Lower leg skin (tissue), 4 donors: ENCODE measurements around the gene SCMH1. TPM values are rescaled to one million over a fixed set of nuclear protein-coding genes. Genes with fewer than 3 reads are reported as not detected.

Source experiments
- DNase-seq, 2 donors: peaks; one replicate each; pipeline ENCODE4 v3.0.0-alpha.2; 2019; ENCODE audit warnings: low spot score in 2 of 2
- H3K4me3 ChIP-seq: fragments of 200-600 bp; sonication (generic); 2 replicates; pipeline ENCODE4 v1.5.1; 2017; ENCODE audit warnings: mild to moderate bottlenecking, low read depth; ENCODE audit not compliant: poor library complexity, severe bottlenecking
- POLR2A ChIP-seq, 2 donors: fragments of 450-650 bp; IDR thresholded peaks; one replicate each; pipeline ENCODE4 v1.6.1; 2016 to 2017; ENCODE audit warnings: antibody characterized with exemption in 2 of 2, mild to moderate bottlenecking in 1 of 2, moderate library complexity in 1 of 2
- WGBS, 2 donors: methylation state at CpG; one replicate each; pipeline ENCODE4 v1.1.5; 2018; 5-methylcytosine and 5-hydroxymethylcytosine counted together
- intact Hi-C: fragments of 100-400 bp; cut with DNase I; formaldehyde crosslinking; loops from one replicate; pipeline ENCODE4 v1.15.0; 2023; ENCODE audit warnings: low total_unique reads
- total RNA-seq, 4 donors: library from RNA; depleted of rRNA; stranded (reverse); fragments of >200 nt; gene quantifications; one replicate each; pipeline ENCODE4 v1.1.0, GENCODE V29; 2016
- TF ChIP-seq, protein P1 (sequence below), 3 donors: fragments of 450-650 bp; IDR thresholded peaks; one replicate each; pipeline ENCODE4 v1.5.1; 2016; ENCODE audit warnings: antibody characterized with exemption in 3 of 3, mild to moderate bottlenecking in 3 of 3, moderate library complexity in 2 of 3

The SCMH1 gene
- total RNA-seq, 4 donors from 2014 or later, result 8.9 to 30.9 (median 21.8) TPM

DNA sequence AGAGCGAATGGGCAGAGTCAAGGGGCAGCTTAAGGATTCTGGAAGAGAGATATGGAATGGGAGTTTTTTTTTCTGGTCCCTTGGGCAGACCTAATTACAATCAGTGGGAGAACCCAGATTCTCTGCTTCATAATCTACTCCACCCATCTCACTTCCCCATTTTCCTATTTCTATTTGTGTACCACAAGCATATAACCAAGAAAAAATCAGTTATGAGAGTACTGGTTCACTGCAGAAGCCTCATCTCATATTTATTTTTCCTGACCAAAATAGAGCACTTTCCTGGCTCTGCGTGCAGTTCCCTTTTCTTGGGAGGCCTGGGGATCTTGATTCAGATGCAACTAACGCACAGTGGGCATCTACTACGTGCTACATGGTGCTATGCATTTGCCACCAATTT is 138.3 kb downstream of the SCMH1 start:
- WGBS, 2 donors, result 77 to 79% methylated on average over 4 of the region's 4 CpGs
- intact Hi-C loops, result no loop called here
- TF ChIP-seq POLR2A (IDR thresholded peaks at IDR 0.05), result no peak
- TF ChIP-seq, protein P1, sequence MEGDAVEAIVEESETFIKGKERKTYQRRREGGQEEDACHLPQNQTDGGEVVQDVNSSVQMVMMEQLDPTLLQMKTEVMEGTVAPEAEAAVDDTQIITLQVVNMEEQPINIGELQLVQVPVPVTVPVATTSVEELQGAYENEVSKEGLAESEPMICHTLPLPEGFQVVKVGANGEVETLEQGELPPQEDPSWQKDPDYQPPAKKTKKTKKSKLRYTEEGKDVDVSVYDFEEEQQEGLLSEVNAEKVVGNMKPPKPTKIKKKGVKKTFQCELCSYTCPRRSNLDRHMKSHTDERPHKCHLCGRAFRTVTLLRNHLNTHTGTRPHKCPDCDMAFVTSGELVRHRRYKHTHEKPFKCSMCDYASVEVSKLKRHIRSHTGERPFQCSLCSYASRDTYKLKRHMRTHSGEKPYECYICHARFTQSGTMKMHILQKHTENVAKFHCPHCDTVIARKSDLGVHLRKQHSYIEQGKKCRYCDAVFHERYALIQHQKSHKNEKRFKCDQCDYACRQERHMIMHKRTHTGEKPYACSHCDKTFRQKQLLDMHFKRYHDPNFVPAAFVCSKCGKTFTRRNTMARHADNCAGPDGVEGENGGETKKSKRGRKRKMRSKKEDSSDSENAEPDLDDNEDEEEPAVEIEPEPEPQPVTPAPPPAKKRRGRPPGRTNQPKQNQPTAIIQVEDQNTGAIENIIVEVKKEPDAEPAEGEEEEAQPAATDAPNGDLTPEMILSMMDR (IDR thresholded peaks at IDR 0.05), result no peak
- H3K4me3 ChIP-seq, result no peak overlapping the region
- no peak for DNase-seq

DNA sequence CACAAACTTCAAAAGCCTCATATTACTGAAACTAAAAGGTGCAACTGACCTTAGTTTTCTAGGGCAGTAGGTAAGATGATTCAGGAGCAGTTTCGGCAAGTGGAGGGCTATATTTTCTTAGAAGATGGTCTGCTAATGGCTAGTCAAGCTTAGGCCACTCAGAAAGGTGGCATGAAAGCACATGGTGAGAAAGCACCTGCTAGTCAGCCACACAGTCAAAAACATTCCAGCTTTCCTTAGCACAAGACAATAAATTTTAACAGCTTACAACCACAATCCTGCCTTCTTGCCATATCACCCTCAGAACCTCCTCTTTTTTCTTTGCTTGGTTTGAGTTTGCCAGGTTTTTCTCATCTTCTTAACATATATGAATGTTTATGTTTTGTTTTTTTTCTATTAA is 139.5 kb downstream of the SCMH1 start:
- 52 to 60% methylated on average over 1 of the region's 1 CpG for WGBS, 2 donors
- no peak for TF ChIP-seq POLR2A (IDR thresholded peaks at IDR 0.05)
- TF ChIP-seq, protein P1 (IDR thresholded peaks at IDR 0.05), result no peak
- intact Hi-C loops, result no loop called here
- no peak overlapping the region for H3K4me3 ChIP-seq
- no peak for DNase-seq

DNA sequence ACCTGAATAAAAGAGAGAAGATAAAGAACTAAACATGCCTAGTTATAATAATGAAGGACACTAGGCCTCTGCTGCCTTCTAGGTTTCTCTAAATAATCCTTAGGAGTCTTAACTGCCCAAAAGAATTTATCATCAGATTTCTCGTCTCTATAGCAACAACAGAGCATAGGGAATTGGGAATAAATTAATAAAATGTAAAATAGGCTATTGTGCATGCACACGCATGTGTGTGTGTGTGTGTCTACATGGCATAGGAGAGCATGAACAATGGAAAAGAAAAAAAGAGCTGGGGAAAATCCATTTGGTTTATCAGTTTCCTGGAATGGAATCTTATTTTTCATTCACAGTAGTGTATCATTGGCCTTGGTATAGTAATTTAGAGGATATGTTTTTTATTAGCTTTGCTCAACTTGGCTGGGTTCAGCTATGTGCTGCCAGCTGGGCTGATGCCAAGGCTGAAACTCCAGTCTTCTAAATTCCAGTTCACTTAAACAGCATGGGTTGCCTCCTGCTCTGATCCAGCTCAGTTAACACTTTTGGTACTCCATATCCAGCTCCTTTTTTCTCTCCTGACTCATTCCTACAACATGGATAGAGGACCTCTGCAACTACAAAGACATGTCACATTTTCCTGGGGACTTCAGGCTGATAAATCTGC is 140.0 kb downstream of the SCMH1 start:
- no peak overlapping the region for H3K4me3 ChIP-seq
- 28 to 34% methylated on average over 2 of the region's 2 CpGs for WGBS, 2 donors
- no peak for TF ChIP-seq POLR2A (IDR thresholded peaks at IDR 0.05)
- TF ChIP-seq, protein P1 (IDR thresholded peaks at IDR 0.05), result no peak
- intact Hi-C loops, result no loop called here
- DNase-seq, result peak; percentile 85 to 97

DNA sequence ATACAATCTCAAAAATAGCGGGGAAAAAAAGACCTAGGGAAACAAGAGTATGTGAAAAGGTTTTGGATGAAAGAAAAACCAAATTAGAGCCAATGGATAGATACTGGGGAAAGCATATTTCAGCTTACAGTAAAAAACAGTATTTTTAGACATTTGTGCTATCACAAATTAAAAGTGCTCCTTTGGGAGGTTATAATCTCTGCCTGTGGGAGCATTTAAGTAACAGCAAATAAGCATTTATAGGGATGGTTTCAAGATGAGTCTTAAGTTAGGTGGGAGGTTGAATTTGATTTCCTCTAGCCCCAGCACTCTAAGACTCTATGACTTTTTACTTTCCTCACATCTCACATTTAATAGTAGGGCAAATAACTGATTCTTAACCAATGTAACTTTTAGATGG is 141.0 kb downstream of the SCMH1 start:
- TF ChIP-seq POLR2A (IDR thresholded peaks at IDR 0.05), result no peak
- TF ChIP-seq, protein P1 (IDR thresholded peaks at IDR 0.05), result no peak
- WGBS, 2 donors, result 80 to 90% methylated on average over 1 of the region's 1 CpG
- intact Hi-C loops, result no loop called here
- no peak overlapping the region for H3K4me3 ChIP-seq
- DNase-seq, result no peak

DNA sequence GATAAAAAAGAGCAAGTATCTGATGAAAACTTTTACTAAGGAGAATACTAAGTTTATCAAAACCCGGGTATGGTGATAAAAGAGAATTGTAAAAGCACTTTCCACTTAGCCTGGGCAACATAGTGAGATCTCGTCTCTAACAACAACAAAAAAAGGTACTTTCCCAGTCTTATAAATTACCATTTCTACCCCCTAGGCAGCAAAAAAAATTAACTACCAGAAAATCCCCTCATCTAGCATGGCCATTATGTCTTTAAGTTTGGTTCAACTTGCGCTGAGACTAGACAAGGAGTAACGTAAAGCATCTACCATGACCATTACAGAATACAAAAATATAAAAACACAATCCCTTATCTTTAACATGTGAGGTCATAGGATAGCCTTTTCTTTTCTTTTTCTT is 141.9 kb downstream of the SCMH1 start:
- WGBS, 2 donors, result 87 to 91% methylated on average over 4 of the region's 4 CpGs

More for the DNA sequence above, 141.9 kb downstream of the SCMH1 start:
- TF ChIP-seq POLR2A (IDR thresholded peaks at IDR 0.05), result no peak
- TF ChIP-seq, protein P1 (IDR thresholded peaks at IDR 0.05), result no peak
- intact Hi-C loops, result no loop called here
- DNase-seq, result no peak
- H3K4me3 ChIP-seq, result no peak overlapping the region
